ENCODE measurements around the gene CRMP1.

CRMP1 gene

DNA sequence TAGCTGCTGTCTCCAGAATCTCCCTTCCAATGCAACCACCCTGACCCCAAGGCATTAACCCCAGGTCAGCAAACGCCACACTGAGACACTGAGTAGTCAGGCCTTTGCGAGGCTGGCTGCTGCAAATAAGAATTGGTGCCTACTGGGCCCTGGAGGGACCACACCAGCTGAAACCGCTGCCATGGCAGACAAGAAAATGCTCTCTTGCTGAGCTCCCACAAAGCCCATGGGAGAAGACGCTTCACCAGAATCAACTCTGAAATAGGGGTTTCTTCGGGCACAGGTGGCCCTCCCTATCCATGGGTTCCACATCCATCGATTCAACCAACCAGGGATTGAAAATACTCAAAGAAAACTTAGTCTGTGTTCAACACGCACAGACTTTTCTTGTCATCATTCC lies 26.7 kb upstream of the CRMP1 start:
- DNase-seq (ENCODE audit: low read depth, low spot score) = no peak

DNA sequence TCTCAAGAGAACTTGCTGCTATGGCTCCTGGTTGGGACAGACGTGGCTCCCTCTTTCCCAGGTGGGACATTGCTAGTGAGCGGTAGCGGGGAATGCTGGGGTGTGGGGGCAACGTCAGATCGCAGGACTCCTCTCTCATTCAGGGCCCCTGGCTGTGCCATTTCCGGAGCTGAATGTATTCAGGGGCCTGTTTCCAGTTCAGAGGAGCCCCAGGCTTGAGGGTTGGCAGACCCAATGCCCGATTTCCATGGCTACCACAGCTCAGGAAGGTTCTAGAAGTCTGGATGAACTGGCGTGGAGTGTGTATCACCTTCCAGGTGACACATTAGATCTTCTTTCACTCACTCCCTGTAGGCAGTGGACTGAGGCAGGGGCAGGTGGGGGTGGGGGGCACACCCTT lies 26.2 kb upstream of the CRMP1 start:
- DNase-seq (ENCODE audit: low read depth, low spot score) = no peak

DNA sequence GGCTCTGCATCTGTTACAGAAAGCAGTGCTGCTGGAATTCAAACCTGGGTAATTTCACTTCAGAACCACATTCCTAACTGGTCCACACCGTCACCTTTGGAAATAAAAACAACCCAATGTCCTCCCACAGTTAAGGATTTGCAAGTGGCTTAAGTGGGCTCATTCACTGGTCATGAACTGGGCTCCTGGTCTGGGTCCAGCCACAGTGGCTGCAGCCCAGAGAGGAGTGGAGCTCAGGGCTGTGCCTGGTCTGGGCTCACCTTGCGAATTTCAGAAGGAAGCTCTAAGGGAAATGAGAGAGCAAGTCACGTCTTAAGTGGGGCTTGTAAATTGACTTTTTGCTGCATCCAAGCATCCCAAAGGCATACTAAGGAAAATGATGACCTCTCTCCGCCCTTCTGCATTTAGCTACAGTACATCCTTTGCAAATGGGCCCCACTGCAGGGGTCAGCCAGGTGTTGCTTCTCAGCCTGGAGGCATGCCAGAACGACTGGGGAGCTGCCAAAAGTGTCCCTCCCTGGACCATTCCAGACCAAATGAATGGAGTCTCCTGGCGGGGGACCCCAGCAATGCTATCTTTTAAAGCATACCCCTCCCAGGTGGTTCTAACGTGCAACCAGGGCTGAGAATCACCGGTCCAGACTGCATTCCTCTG lies 25.6 kb upstream of the CRMP1 start:
- no peak for DNase-seq (ENCODE audit: low read depth, low spot score)

DNA sequence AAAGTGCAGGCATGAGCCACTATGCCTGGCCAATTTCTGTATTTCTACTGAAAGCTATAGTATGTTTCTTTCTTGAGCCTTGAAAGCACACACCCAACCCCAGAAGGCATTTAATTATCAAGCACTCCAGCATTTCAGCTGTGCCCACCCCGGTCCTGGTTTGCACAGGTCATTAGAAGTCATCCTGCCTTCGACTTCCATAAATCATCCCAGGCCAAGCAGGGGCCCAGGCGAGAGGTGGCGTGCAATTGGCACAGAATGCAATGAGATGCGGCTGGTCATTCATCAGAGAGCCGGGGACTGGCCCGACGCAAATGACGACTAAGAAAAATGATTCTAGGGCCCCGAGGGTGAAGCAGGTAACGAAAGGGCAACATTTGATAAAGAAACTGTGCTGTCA lies 24.8 kb upstream of the CRMP1 start:
- DNase-seq (ENCODE audit: low read depth, low spot score) = no peak

DNA sequence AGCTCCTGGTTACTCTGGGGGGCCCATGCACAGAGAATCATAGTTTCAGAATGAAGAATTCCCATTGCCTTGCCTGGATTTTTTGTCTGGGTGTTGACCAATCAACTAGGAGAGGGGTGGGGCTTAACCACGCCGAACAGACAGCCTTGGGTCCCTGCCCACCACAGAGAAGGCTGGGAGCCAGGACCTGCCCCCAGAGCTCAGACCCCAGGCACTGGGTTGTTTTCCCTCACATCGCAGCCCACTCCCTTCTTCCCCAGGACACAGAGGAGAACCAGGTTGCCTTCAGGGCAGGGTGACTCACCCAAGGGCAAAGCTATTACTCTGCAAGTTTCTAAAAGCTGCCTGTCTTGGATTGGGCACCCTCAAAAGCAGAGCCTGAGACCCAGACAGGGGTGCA lies 23.3 kb upstream of the CRMP1 start:
- no peak for DNase-seq (ENCODE audit: low read depth, low spot score)

DNA sequence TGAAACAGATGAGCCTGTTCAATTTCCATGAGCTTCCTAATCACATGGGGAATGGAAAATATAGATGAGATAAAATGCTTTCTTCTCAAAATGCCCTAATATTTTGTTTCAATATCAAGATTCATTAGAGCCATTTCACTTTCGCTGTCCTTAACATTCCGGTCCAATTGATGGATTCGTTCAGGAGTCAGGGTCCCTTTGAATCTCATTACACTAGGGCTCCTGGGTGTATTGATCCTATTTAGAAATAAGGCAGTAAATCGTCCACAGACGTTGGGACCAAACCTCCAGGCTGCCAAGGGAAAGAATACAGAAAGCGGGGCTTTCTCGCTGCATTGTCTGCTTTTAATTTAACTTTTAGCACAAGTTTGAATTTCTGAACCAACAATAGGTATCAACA lies 20.6 kb upstream of the CRMP1 start:
- no peak for DNase-seq (ENCODE audit: low read depth, low spot score)

DNA sequence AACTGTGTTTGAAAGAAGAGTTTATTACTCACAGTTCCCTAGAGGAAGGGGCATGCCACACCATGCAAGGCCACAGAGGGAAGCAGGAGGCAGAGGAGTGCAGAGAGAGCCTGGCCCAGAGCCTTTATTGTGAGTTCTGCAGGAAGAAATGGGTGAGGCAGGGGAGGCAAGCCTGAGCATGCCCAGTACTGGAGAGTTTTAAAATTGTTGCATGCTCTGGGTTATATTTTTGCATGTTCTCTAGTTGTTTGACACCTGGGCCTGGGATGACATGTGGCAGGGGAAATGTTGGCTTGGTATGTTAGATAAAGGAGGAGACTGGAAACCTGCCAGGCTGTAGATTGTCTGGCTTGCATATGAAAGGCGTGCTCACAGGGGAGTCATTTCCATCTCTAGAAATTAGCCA lies 19.7 kb upstream of the CRMP1 start:
- no peak for DNase-seq (ENCODE audit: low read depth, low spot score)

DNA sequence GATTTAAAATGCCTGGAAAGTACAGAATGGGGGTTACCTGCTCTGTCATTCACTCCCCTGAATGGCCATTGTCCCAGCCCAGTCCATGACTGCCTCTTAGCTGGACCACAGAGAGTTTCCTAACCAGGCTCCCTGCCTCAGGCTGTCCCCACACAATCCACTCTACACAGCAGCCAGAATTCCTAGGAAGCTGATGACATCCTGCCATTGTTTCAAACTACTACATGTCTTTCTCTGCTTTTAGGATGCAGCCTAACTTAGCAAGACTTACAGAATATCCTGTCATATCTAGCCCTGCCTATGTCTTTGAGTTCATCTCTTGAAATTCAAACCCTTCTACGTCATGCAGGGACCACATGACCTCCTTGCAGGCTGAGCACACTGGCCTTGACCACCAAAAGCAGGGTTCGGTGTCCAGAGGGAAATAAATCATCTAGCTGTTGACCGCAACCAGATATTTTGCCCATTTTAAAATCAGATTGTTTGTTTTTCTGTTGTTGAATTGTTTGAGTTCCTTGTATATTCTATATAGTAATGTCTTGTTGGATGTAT lies 16.1 kb upstream of the CRMP1 start:
- no peak for DNase-seq (ENCODE audit: low read depth, low spot score)

DNA sequence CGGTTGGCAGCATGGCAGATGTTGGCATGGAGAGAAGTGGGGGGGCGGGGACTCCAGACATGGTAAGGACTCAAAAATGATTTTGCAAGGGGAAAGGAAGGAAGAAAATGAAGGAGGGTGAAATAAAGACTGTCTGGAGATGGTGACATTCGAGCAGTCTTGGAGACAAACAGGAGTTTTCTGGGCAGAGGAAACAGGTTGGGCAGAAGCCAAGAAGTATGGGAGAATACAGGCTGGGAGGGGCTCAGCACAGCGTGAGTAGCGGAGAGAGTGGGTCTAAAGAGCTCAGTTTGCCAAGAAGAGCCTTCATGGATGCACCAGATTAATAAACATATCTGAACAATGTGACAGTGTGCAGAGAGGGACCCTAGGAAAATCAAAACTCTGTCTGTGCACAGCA lies 13.3 kb upstream of the CRMP1 start:
- DNase-seq (ENCODE audit: low read depth, low spot score) = no peak

DNA sequence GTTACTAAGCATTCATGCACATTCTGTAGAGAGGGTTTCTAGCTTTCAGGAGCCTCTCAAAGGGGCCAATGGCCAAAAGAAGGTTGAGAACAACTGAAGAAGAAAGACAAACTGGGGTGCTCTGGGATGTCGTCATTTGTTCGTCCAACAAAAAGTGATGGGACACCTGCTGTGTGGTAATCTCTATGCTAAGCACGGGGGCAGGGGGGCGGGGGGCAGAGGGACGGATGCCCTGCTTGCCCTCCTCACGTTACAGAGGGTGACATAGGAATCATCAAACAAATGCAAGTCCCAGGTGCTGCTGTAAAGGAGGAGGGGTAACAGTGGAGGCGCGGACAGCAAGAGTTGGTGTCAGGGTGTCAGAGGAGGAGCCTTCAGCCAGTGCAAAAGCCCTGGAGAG lies 12.8 kb upstream of the CRMP1 start:
- no peak for DNase-seq (ENCODE audit: low read depth, low spot score)

DNA sequence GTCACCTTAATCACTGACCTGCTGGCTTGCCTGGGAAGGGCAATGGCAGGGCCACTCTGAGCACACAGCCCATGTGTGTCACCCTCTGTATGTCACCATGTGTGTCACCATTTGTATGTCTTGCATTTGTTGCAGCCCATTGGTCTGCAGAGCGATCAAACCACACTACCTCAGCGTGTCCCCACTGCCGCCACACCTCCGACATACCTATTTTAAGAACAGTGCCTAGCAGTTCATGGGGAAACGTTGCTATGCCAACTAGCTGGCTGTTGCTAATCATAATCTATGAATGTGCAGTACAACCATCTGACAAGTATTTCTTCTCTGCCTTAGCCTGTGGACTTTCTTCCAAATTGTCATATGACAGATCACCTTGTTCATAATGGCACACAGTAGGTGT lies 8.0 kb upstream of the CRMP1 start:
- no peak for DNase-seq (ENCODE audit: low read depth, low spot score)

DNA sequence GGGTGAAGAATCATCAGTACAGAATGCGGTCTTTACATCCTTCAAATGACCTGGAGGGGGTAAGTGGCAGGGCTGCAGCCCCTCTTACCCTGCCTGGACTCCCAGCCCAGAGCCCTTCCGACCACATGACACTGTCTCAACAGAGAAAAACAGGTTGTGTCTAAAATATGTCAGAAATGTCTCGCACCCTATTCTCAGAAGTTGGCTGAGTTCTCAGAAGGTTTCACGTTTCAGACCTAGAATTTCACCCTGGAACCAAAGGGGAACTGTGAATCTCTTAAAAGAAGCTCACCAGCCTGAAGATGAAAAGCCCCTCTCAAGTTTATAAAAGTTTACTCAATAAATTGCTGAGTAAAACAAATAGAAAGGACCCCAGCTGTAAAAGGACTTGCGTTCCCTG lies 7.0 kb upstream of the CRMP1 start:
- DNase-seq (ENCODE audit: low read depth, low spot score) = no peak

DNA sequence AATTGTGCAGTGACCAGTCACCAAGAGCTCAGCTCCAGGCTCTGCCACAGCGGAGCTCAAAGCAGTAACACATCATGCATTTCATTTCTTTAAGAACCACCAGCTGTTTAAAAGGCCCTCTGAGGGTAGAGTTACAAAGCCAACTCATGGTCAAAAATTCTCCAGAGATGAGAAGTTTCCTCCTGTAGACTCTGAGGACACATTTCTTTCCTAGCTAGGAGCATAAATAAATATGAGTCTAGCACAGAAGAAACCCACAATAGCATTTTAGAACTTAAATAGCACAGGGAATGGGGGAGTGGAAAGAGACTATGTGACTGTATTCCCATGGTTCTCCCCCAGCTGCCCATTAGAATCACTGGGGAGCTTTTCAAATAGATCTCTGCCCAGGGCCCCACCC lies 6.5 kb upstream of the CRMP1 start:
- DNase-seq (ENCODE audit: low read depth, low spot score) = no peak

DNA sequence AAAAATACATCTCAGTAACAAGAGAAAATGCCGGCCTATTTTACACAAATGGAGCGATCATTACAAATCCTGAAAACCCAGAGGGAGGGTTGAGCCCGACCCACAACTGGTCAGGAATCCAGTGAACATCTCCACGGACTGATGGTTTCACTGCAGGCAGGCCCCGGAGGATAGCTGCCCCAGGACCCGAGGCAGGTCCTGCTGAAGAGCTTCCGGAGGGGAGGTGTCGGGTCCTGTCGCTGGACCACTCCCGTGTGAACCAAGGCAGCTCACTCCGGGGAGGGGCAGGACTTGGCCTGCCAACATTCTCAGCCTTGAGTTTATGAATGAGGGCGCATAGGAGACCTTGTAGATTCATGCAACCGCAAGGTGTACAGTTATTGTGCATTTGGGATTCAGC lies 4.8 kb upstream of the CRMP1 start:
- no peak for DNase-seq (ENCODE audit: low read depth, low spot score)

DNA sequence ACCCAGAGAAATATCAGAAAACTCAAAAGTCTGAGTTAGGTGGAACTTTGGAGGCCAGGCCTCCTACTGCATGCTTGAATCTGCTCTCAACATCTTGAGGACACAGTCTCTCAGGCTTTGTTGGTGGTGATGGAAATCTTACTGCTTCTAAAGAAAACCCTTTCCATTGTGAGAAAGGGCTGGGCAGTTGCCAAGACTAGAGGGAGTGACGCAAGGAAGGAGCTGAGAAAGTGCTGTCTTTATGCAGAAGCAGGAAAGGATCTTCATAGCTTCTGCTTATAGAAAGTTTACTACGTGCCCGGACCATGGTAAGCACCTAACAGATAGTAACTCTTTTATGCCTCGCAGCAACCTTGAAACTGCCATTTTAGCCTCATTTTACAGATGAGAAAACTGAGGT lies 2.4 kb upstream of the CRMP1 start:
- no peak for DNase-seq (ENCODE audit: low read depth, low spot score)

DNA sequence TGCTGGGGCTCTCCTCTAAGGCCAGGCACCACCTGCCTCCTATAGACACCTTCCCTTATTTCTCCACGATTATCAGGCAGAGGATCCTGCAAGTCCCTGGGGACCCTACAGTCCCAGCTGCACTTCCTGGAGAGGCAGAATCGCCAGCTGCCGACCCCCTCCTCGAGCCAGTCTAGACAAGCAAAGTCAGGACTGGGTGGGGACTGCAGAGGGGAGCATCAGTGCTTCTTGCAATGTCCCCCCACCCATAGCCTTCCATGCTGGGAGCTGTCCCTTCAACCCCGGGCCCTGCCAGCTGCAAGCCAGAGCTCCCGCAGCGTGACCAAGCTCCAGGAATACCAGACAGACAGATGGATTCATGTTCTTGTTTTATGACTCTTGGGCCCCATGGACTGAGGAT lies 1.4 kb upstream of the CRMP1 start:
- DNase-seq (ENCODE audit: low read depth, low spot score) = no peak

DNA sequence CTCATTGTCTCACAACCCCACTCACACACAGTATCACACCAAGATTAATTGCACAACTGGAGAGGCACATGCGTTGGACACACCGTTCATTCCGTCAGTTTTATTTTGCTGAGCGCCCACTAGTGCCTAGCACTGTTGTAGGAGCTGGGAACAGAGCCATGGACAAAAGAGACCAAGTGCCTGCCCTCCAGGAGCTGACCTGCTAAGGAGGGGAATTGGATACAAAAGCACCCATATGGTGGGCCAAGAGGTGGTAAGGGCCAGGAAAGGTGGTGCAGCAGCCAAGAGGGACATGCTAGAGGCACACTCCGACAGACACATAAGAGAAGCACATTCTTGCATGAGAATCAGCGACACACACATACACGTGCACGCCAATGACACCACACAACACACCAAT lies 705 bp upstream of the CRMP1 start:
- DNase-seq (ENCODE audit: low read depth, low spot score) = no peak

DNA sequence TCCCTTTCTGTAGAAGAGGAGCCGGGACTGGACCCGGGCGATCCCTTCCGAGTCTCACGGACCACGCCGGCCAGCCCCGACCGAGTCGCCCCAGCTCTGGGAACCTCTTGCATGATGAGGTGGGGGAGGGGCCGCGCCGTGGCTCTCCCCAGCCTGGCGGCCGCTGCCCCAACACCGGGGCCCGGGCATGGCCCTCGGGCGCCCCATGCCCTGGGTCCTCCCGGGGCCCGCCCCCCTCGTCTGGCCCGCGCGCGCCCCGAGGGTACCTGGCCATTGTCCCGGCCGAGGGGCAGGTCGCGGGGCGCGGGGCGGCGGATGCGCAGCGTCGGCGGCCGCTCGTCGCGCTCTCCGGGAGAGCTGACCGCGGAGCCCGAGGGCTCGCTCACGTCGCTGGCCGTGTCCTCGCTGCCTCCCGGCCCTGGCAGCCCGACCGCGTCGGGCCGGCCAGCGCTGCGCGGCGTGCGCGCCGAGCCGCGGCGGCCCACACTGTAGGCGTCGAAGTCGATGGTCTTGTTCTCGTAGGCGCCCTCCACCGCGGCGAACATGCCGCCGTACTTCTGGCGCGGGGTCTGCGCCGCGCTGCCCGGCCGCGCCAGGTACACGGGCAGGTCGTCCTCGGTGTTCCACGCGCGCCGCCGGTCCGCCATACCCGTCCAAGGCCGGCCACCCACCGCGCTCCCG lies 423 bp downstream of the CRMP1 start:
- DNase-seq (ENCODE audit: low read depth, low spot score) = peak; percentile 36

DNA sequence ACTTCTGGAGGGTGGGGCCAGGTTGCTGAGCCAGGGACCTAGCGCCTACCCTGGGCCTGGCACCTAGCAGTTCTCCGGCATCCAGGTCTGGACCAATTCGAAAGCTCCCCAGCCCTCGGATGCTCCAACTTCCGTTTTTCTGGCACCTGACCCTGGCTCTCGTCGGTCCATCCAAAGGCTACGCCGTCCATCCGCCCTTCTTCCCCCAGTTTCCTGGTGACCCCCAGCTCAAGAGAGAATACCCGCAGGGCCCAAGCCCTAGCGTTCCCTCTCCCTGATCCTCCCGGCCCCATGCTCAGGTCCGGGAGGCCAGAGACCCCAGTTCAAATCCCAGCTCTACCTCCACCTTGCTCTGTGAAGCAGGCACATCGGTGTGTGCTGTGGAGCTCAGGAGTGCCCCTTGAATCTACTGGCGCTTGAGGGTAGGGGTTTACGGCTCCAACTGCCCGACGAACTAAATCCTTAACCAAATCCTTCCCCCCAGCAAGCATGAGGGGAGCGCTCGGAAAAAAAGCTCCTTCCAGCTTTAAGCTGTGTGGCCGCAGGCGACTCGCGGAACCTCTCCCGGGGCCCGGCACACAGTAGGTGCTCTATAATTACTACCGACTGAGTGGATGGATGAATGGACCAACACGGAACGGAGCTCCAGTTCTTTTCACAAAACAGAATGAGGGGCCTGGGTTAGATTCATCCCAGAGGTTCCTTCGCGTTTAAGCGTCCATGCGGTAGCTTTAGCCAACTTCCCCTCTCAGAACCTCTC lies 1.1 kb downstream of the CRMP1 start:
- no peak for DNase-seq (ENCODE audit: low read depth, low spot score)

DNA sequence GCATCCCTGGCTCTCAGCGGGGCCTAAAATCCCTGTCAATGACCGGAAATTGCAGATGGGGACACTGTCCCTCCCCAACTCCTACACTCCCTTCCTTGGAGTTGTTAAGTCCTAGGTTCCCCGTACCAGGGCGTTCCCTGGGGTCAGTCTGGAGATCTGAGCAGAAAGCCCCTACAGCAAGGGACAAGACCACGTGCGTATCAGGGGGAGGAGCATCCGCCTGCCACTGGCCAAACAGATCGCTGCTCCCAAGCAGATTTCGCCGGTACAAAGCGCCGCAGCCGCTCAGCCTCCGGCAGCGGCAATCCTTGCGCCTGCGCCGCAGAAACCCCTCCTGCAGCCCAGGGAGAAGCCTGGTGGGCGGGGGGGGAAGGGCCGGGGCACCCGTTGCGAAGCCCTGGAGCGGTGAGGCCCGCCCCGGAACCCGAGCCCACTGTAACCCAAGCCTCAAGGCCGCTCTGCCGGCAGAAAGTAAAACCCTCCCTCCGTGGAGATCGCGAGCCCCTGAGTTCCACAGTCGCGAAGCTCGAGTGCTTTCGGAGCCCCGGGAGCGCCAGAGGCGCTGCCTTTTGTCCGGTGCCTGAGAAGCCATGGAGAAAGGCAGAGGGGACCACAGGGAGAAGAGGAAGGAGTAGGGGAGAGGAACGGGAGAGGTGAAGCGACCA lies 2.7 kb downstream of the CRMP1 start:
- DNase-seq (ENCODE audit: low read depth, low spot score) = peak; percentile 85

DNA sequence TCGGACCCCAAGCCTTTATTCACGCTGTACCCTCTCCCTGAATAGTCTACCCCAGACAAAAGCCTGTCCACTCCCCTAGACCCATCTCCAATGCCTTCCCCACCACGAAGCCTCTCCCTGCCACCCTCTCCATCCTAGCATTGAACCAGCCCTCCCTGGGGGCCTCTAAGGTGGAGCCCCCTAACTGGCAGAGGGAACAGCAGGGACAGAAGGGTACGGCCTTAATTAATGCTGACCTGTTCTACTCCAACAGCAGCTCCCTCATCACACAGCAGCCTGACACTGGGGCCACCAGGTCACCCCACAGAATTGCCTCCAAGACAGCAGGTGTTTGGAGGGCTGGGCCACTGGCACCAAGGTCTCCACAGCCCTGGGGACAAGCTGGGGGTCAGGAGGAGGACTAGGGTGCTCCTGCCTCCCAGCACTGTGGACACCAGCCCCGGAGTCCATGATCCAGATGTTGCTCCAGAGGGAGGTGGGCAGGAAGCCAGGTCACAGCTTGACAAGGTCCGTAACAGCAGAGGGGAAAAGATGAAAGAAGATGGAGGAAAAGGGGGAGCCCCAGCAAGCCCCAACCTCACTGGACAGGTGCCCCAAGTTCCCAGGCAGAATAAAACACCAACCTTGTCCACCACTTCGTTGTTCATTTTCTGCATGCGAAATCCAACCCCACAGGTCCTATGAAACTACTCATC lies 3.7 kb downstream of the CRMP1 start:
- no peak for DNase-seq (ENCODE audit: low read depth, low spot score)
